GM19324 (cell line): ENCODE data around the gene PPP2R2D.
"Not testable (repeated sequence)": the region's sequence is repeated elsewhere in the genome, so short reads cannot be mapped to it uniquely, and the experiment has no call there.

Source experiments
- ATAC-seq: cut with Tn5 transposase; IDR thresholded peaks from one replicate; pipeline ENCODE4 v1.9.1; 2021; ENCODE audit warnings: mild to moderate bottlenecking, moderate library complexity; ENCODE audit not compliant: unreplicated experiment, low FRiP score

PPP2R2D gene

GRCh38 chr10:131987786-131988185 is 87.0 kb downstream of the PPP2R2D start:
- not testable (repeated sequence) for ATAC-seq

- no peak for ATAC-seq
Observed at GRCh38 chr10:131991726-131992125, 90.9 kb downstream of the PPP2R2D start.

GRCh38 chr10:131993275-131993674 is 92.5 kb downstream of the PPP2R2D start:
- no peak for ATAC-seq

GRCh38 chr10:131994435-131994834 is 93.6 kb downstream of the PPP2R2D start:
- no peak for ATAC-seq

- no peak for ATAC-seq
Observed at GRCh38 chr10:131996466-131997365, 95.9 kb downstream of the PPP2R2D start.

- no peak for ATAC-seq
Observed at GRCh38 chr10:131997366-131998049, 96.7 kb downstream of the PPP2R2D start.

- no peak for ATAC-seq
Observed at GRCh38 chr10:131998050-131998844, 97.4 kb downstream of the PPP2R2D start.

GRCh38 chr10:131998845-131999681 is 98.3 kb downstream of the PPP2R2D start:
- no peak for ATAC-seq

GRCh38 chr10:132001238-132001972 is 100.6 kb downstream of the PPP2R2D start:
- ATAC-seq: no peak

- ATAC-seq: no peak
Observed at GRCh38 chr10:132002004-132002403, 101.2 kb downstream of the PPP2R2D start.

GRCh38 chr10:132003282-132003924 is 102.6 kb downstream of the PPP2R2D start:
- ATAC-seq: no peak

- ATAC-seq: no peak
Observed at GRCh38 chr10:132004052-132004451, 103.2 kb downstream of the PPP2R2D start.

- ATAC-seq: no peak
Observed at GRCh38 chr10:132005147-132005546, 104.3 kb downstream of the PPP2R2D start.

- ATAC-seq: no peak
Observed at GRCh38 chr10:132006966-132007365, 106.2 kb downstream of the PPP2R2D start.

- ATAC-seq: no peak
Observed at GRCh38 chr10:132007681-132008080, 106.9 kb downstream of the PPP2R2D start.
